Mucosa of rectum (tissue), 2 donors: ENCODE data around the gene KIF11.

ENCODE experiments used
- H3K27ac ChIP-seq, 2 donors: one replicate each; pipeline ENCODE4 v1.7.0; 2013; ENCODE audit warnings: inconsistent platforms in 2 of 2, low read depth in 2 of 2, low read length in 2 of 2
- H3K27me3 ChIP-seq, 2 donors: one replicate each; pipeline ENCODE4 v1.7.0; 2013; ENCODE audit warnings: low read length in 2 of 2; ENCODE audit not compliant: control insufficient read depth in 2 of 2, insufficient read depth in 2 of 2
- H3K36me3 ChIP-seq, 2 donors: one replicate each; pipeline ENCODE4 v1.7.0; 2013; ENCODE audit warnings: low read length in 2 of 2; ENCODE audit not compliant: control insufficient read depth in 2 of 2, insufficient read depth in 2 of 2
- H3K4me1 ChIP-seq, 2 donors: one replicate each; pipeline ENCODE4 v1.7.0; 2013; ENCODE audit warnings: low read length in 2 of 2, mild to moderate bottlenecking in 1 of 2; ENCODE audit not compliant: control insufficient read depth in 2 of 2, insufficient read depth in 2 of 2
- H3K4me3 ChIP-seq, 2 donors: one replicate each; pipeline ENCODE4 v1.7.0; 2013; ENCODE audit warnings: low read length in 2 of 2
- H3K9ac ChIP-seq, 2 donors: one replicate each; pipeline ENCODE4 v1.7.0; 2013; ENCODE audit warnings: low read length in 2 of 2, low read depth in 1 of 2, mild to moderate bottlenecking in 1 of 2
- H3K9me3 ChIP-seq, 2 donors: one replicate each; pipeline ENCODE4 v1.7.0; 2013; ENCODE audit warnings: low read length in 2 of 2; ENCODE audit not compliant: control insufficient read depth in 2 of 2
- donor health status: healthy.
- donor health status: Normal muscosa, but diverticular disease.

KIF11 gene

DNA sequence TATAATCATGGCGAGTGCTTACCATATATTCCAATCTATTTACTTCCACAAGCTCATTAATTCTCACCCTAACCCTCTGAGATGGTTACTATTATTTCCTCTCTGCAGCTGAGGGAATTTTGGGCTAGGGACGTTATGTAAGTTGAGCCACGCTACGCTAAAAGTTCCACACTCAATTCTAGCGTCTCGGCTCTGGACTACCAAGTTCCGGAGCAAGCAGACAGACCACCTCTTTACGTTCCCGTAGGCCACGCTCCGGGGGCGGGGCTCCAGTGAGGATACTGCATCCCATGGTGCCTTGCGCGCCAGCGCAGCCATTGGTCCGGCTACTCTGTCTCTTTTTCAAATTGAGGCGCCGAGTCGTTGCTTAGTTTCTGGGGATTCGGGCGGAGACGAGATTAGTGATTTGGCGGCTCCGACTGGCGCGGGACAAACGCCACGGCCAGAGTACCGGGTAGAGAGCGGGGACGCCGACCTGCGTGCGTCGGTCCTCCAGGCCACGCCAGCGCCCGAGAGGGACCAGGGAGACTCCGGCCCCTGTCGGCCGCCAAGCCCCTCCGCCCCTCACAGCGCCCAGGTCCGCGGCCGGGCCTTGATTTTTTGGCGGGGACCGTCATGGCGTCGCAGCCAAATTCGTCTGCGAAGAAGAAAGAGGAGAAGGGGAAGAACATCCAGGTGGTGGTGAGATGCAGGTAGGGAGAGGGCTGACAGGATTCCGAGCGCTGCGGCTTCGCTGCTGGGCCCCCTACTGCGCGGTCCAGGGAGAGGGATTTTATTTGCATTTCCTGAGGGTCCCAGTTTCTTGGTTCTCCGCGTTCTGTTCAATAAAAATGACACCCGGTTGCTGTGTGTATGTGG is at the start of gene KIF11:
KIF11 (plus strand) TSS at position 370 of the 858 bp plus-strand sequence; CDS start at position 616, 246 bp downstream.
- H3K9ac ChIP-seq, result peak within 1 kb of the TSS; percentile 68 to 82
- H3K9me3 ChIP-seq, result no peaks in the 10 kb centered on the region
- H3K36me3 ChIP-seq, result no peaks in the 10 kb centered on the region
- H3K27ac ChIP-seq, result peak within 1 kb of the TSS; percentile 89 to 95
- H3K27me3 ChIP-seq, result no peaks in the 10 kb centered on the region
- peaks cover 5 to 12% of the 10 kb centered on the region in 2 donors for H3K4me1 ChIP-seq
- H3K4me3 ChIP-seq, result peak within 1 kb of the TSS; percentile 79 to 95

DNA sequence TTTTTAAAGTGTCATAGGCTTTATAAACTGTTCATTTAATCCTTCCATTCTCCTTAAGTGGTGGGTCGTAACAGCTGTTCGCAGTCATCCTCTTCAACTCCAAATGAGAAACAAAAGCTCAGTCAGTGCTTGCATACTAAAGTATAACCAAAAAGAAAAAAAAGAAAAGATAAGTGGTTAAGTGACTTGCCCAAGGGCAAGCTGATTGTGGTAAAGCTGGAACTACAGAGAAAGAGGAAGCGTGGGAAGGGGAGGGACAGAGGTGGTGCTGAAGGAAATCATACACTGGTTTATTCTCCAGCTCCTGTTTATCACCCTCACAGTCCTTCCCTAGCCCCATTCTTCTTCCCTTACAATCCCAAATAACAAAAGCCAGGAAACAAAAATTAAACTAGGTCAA is 48.6 kb upstream of the KIF11 start:
- Histone ChIP-seq H3K9ac (no peak overlapping the region), H3K4me1 (no peaks in the 10 kb centered on the region), H3K27me3 (no peaks in the 10 kb centered on the region), H3K36me3 (peaks cover 0 to 2% of the 10 kb centered on the region in 2 donors), H3K9me3 (no peaks in the 10 kb centered on the region), H3K27ac (no peak overlapping the region), H3K4me3 (no peak overlapping the region)

DNA sequence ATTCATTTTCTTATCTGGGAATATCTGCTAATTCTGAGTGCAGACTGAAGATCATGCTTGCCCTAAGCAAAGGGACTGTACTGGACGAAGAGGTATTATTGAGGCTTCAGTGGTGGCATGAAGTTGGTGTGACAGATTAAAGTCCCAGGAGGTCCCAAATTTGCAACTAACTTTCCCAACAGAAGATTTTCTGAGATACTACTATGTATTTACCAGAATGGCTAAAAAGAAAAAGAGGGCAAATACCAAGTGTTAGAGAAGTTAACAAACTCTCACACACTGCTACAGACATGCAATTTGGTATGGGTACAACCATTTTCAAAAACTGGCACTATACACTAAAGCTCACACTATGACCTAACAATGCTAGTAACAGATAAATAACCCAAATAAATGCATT is 47.4 kb upstream of the KIF11 start:
- Histone ChIP-seq H3K4me1 (no peaks in the 10 kb centered on the region), H3K9ac (no peak overlapping the region), H3K4me3 (no peak overlapping the region), H3K36me3 (peaks cover 0 to 2% of the 10 kb centered on the region in 2 donors), H3K27ac (no peak overlapping the region), H3K9me3 (no peaks in the 10 kb centered on the region), H3K27me3 (no peaks in the 10 kb centered on the region)

GRCh38 chr10:92547676-92548075 is 45.3 kb upstream of the KIF11 start:
- no peaks in the 10 kb centered on the region for H3K4me1 ChIP-seq
- no peak overlapping the region for H3K9ac ChIP-seq
- no peak overlapping the region for H3K27ac ChIP-seq
- no peaks in the 10 kb centered on the region for H3K9me3 ChIP-seq
- H3K4me3 ChIP-seq, result no peak overlapping the region
- peaks cover 0 to 2% of the 10 kb centered on the region in 2 donors for H3K36me3 ChIP-seq
- H3K27me3 ChIP-seq, result no peaks in the 10 kb centered on the region

- H3K9me3 ChIP-seq, result peaks cover 3 to 5% of the 10 kb centered on the region in 2 donors
- peaks cover 6 to 11% of the 10 kb centered on the region in 2 donors for H3K36me3 ChIP-seq
Observed at GRCh38 chr10:92550924-92551323, 42.0 kb upstream of the KIF11 start.

GRCh38 chr10:92552310-92552709 is 40.6 kb upstream of the KIF11 start:
- no peaks in the 10 kb centered on the region for H3K27me3 ChIP-seq
- H3K27ac ChIP-seq, result no peak overlapping the region
- H3K4me1 ChIP-seq, result no peaks in the 10 kb centered on the region
- H3K9me3 ChIP-seq, result peaks cover 3 to 5% of the 10 kb centered on the region in 2 donors
- no peak overlapping the region for H3K4me3 ChIP-seq
- H3K36me3 ChIP-seq, result peaks cover 6 to 15% of the 10 kb centered on the region in 2 donors
- no peak overlapping the region for H3K9ac ChIP-seq

More at GRCh38 chr10:92550924-92551323, 42.0 kb upstream of the KIF11 start:
- H3K4me3 ChIP-seq, result no peak overlapping the region
- H3K27ac ChIP-seq, result no peak overlapping the region
- no peaks in the 10 kb centered on the region for H3K27me3 ChIP-seq
- no peak overlapping the region for H3K9ac ChIP-seq
- H3K4me1 ChIP-seq, result no peaks in the 10 kb centered on the region

DNA sequence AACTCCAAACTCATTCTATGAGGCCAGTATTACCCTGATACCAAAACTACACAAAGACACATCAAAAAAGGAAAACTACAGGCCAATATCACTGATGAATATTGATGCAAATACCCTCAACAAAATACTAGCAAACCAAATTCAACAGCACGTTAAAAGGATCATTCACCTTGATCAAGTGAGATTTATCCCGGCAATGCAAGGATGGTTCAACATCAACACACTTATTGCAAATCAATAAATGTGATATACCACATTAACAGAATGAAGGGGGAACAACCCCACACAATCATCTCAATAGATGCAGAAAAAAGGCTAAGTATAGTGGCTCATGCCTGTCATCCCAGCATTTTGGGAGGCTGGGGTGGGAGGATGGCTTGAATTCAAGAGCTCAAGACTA is 39.0 kb upstream of the KIF11 start:
- Histone ChIP-seq H3K27ac (no peak overlapping the region), H3K9ac (no peak overlapping the region), H3K4me3 (no peak overlapping the region), H3K36me3 (peaks cover 4 to 16% of the 10 kb centered on the region in 2 donors), H3K4me1 (no peaks in the 10 kb centered on the region), H3K9me3 (peaks cover 3 to 5% of the 10 kb centered on the region in 2 donors), H3K27me3 (no peaks in the 10 kb centered on the region)

DNA sequence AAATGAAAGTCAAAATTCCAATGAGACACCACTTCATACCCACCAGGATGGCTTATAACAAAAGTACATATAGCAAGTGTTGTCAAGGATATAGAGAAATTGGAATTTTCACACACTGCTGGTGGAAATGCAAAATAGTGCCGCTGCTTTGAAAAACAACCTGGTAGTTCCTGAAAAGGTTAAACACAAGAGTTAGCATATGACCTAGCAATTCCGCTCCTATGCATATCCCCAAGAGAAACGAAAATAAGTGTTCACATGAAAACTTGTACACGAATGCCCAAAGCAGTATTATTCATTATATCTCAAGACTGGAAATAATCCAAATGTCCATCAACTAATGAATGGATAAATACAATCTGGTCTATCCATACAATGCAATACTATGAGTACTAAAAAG is 33.9 kb upstream of the KIF11 start:
- no peaks in the 10 kb centered on the region for H3K27me3 ChIP-seq
- H3K4me1 ChIP-seq, result no peaks in the 10 kb centered on the region
- H3K36me3 ChIP-seq, result peaks cover 6 to 24% of the 10 kb centered on the region in 2 donors
- peaks cover 1 to 3% of the 10 kb centered on the region in 2 donors for H3K9me3 ChIP-seq
- H3K4me3 ChIP-seq, result no peak overlapping the region
- no peak overlapping the region for H3K27ac ChIP-seq
- no peak overlapping the region for H3K9ac ChIP-seq

DNA sequence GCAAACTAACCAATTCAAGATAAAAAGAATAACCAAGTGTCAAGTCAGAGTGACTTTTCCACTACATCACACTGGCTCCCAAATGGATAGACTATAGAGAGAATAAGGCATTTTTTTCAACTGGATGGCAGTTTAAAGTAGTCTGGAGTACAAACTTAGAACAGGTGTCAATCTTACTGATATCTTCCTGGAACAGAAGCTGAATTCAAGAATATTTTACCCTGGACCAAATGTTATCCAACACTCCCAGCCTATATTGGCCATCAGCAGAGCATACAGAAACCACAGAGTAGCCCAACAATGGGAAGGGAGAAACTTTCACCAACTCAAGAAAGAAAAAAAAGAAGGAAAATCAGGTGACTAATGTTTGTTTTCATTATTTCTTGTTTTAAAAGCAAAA is 30.5 kb upstream of the KIF11 start:
- no peak overlapping the region for H3K4me3 ChIP-seq
- peaks cover 3 to 13% of the 10 kb centered on the region in 2 donors for H3K36me3 ChIP-seq
- H3K4me1 ChIP-seq, result no peaks in the 10 kb centered on the region
- H3K27me3 ChIP-seq, result no peaks in the 10 kb centered on the region
- no peaks in the 10 kb centered on the region for H3K9me3 ChIP-seq
- no peak overlapping the region for H3K27ac ChIP-seq
- H3K9ac ChIP-seq, result no peak overlapping the region

DNA sequence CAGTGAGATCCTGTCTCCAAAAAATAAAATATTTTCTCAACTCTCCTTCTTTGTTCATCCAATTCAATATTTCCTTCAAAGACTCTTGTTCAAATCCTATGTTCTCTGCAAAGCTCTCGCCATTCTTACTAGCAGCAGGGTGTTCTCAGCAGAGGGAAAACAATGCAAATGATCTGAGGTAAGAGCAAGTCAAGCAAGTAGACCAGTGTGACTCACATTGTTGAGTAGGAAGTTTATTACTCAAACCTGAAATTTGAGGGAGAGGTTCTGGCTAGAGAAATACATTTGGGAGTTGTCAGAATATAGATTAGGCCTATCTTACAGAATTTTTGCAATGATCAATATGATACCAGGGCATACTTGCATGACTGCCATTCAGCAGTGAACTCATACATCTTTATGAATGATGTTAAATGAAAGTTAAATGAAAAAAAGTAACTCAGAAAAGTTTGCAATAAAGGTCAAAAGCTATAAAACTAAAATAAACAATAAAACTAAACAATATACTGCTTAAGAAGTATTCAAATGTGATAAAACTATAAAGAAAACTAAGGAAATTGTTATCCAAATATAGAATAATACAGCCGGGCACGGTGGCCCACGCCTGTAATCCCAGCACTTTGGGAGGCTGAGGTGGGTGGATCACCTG is 24.9 kb upstream of the KIF11 start:
- Histone ChIP-seq H3K27me3 (no peaks in the 10 kb centered on the region), H3K36me3 (peaks cover 0 to 2% of the 10 kb centered on the region in 2 donors), H3K4me1 (peaks cover 9 to 13% of the 10 kb centered on the region in 2 donors), H3K9me3 (no peaks in the 10 kb centered on the region), H3K27ac (no peak overlapping the region), H3K4me3 (no peak overlapping the region), H3K9ac (no peak overlapping the region)
